Fibroblast of lung (primary cell): Measurements from ENCODE around the gene XYLT1. TPM values are rescaled to one million over a fixed set of nuclear protein-coding genes. Genes with fewer than 3 reads are reported as not detected.

Experiments
- DNase-seq, 2 donors: peaks; one replicate each; pipeline versions ENCODE4 v3.0.0 to v3.0.0-alpha.2; 2010; ENCODE audit warnings: low read depth in 2 of 2
- H2AFZ ChIP-seq: 2 replicates; pipeline ENCODE4 v1.5.1; 2012; ENCODE audit warnings: low read length, control low read depth, inconsistent platforms
- H3K27ac ChIP-seq: 2 replicates; pipeline ENCODE4 v1.5.1; 2011; ENCODE audit warnings: low read length, control low read depth; ENCODE audit not compliant: insufficient read depth
- H3K27me3 ChIP-seq: 2 replicates; pipeline ENCODE4 v1.5.1; 2011; ENCODE audit warnings: mild to moderate bottlenecking, low read length; ENCODE audit not compliant: control insufficient read depth, insufficient read depth
- H3K36me3 ChIP-seq: 2 replicates; pipeline ENCODE4 v1.5.1; 2011; ENCODE audit warnings: low read length; ENCODE audit not compliant: control insufficient read depth, insufficient read depth
- H3K4me1 ChIP-seq: 2 replicates; pipeline ENCODE4 v1.5.1; 2011; ENCODE audit warnings: low read length; ENCODE audit not compliant: control insufficient read depth, insufficient read depth; ENCODE audit errors: extremely low read depth
- H3K4me2 ChIP-seq: 2 replicates; pipeline ENCODE4 v1.5.1; 2011; ENCODE audit warnings: low read length, control low read depth; ENCODE audit not compliant: insufficient read depth; ENCODE audit errors: extremely low read depth
- H3K4me3 ChIP-seq, 4 experiments: fragments of 200-600 bp in 1 of 4; sonication (generic) in 1 of 4; replicated peaks in 1 of 4; 2 replicates each; pipeline ENCODE4 v1.5.1; 2011 to 2016; ENCODE audit warnings: low read length in 4 of 4, low read depth in 3 of 4, mild to moderate bottlenecking in 3 of 4, control low read depth in 2 of 4, inconsistent platforms in 1 of 4, mixed read lengths in 1 of 4; ENCODE audit not compliant: insufficient read depth in 1 of 4; ENCODE audit errors: control extremely low read depth in 1 of 4
- H3K79me2 ChIP-seq: 2 replicates; pipeline ENCODE4 v1.5.1; 2012; ENCODE audit warnings: mild to moderate bottlenecking, low read length, inconsistent platforms; ENCODE audit not compliant: control insufficient read depth, insufficient read depth
- H3K9ac ChIP-seq: 2 replicates; pipeline ENCODE4 v1.5.1; 2011; ENCODE audit warnings: mild to moderate bottlenecking, low read length, control low read depth; ENCODE audit not compliant: insufficient read depth
- H3K9me3 ChIP-seq: 2 replicates; pipeline ENCODE4 v1.5.1; 2012; ENCODE audit warnings: low read depth, low read length; ENCODE audit not compliant: control insufficient read depth, insufficient read depth
- H4K20me1 ChIP-seq: 2 replicates; pipeline ENCODE4 v1.5.1; 2011; ENCODE audit warnings: low read length; ENCODE audit not compliant: control insufficient read depth, insufficient read depth; ENCODE audit errors: extremely low read depth
- CTCF ChIP-seq, 2 donors: IDR thresholded peaks in 1 of 2; conservative IDR thresholded peaks in 1 of 2; 1 replicate in 1 of 2; 2 replicates in 1 of 2; pipeline ENCODE4 v1.5.1; 2011 to 2012; ENCODE audit warnings: low read length in 2 of 2, control low read depth in 1 of 2, inconsistent platforms in 1 of 2, low read depth in 1 of 2, mild to moderate bottlenecking in 1 of 2
- EZH2 ChIP-seq: IDR thresholded peaks from 2 replicates; pipeline ENCODE4 v1.5.1; 2012; ENCODE audit warnings: low read length, control low read depth, mild to moderate bottlenecking; ENCODE audit errors: missing control alignments
- polyA plus RNA-seq, 2 donors: library from polyadenylated mRNA; depleted of rRNA in 1 of 2; stranded (reverse) in 1 of 2; unstranded in 1 of 2; fragments of >200 nt; gene quantifications; 2 replicates each; pipeline ENCODE4 v1.2.1, GENCODE V29; 2011 to 2012; ENCODE audit warnings: missing spikeins in 1 of 2
- total RNA-seq: library from RNA; depleted of rRNA; stranded (reverse); fragments of >200 nt; gene quantifications from 2 replicates; pipeline ENCODE4 v1.2.1, GENCODE V29; 2014

Gene XYLT1
- total and polyA plus RNA-seq, 2 donors (not counting 1 experiment from before 2014, with no cell fraction given) = 9.3 to 21.8 TPM

- peak in 1 of 2 donors; percentile 78 for DNase-seq
- Histone ChIP-seq H3K79me2 (no peaks in the 10 kb centered on the region), H2AFZ (no peak overlapping the region), H3K27me3 (no peaks in the 10 kb centered on the region), H3K36me3 (no peaks in the 10 kb centered on the region), H3K4me1 (peaks cover 4% of the 10 kb centered on the region), H3K4me2 (no peak overlapping the region), H3K9ac (no peak overlapping the region), H3K4me3 (no peak overlapping the region), H3K9me3 (no peaks in the 10 kb centered on the region), H3K27ac (no peak overlapping the region), H4K20me1 (no peaks in the 10 kb centered on the region)
- TF ChIP-seq EZH2 (no peak), CTCF (conservative IDR thresholded peaks at IDR 0.05 in 1 of 2, IDR thresholded peaks at IDR 0.05 in 1 of 2; ENCODE audit: low read depth in 1 of 2, low read length in 2 of 2) (no peak)
Observed at GRCh38 chr16:17359788-17360390, 110.9 kb downstream of the XYLT1 start.

- no peak overlapping the region for H3K4me2 ChIP-seq
- H3K9me3 ChIP-seq = no peaks in the 10 kb centered on the region
- no peaks in the 10 kb centered on the region for H3K27me3 ChIP-seq
- no peak overlapping the region for H3K27ac ChIP-seq
- H3K9ac ChIP-seq = no peak overlapping the region
- H2AFZ ChIP-seq = no peak overlapping the region
- no peaks in the 10 kb centered on the region for H3K4me1 ChIP-seq
- DNase-seq = peak in 1 of 2 donors; percentile 92
- H3K36me3 ChIP-seq = peaks cover 1% of the 10 kb centered on the region
- H3K79me2 ChIP-seq = no peaks in the 10 kb centered on the region
- no peak for TF ChIP-seq CTCF (conservative IDR thresholded peaks at IDR 0.05 in 1 of 2, IDR thresholded peaks at IDR 0.05 in 1 of 2; ENCODE audit: low read depth in 1 of 2, low read length in 2 of 2)
- TF ChIP-seq EZH2 = no peak
- H3K4me3 ChIP-seq = no peak overlapping the region
- H4K20me1 ChIP-seq = no peaks in the 10 kb centered on the region
Observed at GRCh38 chr16:17358846-17359245, 111.9 kb downstream of the XYLT1 start.

- Histone ChIP-seq H3K4me2 (no peak overlapping the region), H3K36me3 (peaks cover 1% of the 10 kb centered on the region), H3K79me2 (no peaks in the 10 kb centered on the region), H3K27me3 (no peaks in the 10 kb centered on the region), H4K20me1 (no peaks in the 10 kb centered on the region), H3K9me3 (no peaks in the 10 kb centered on the region), H3K4me3 (no peak overlapping the region), H3K4me1 (no peaks in the 10 kb centered on the region), H3K9ac (no peak overlapping the region), H3K27ac (no peak overlapping the region), H2AFZ (no peak overlapping the region)
- no peak for DNase-seq
- TF ChIP-seq EZH2 (no peak), CTCF (conservative IDR thresholded peaks at IDR 0.05 in 1 of 2, IDR thresholded peaks at IDR 0.05 in 1 of 2; ENCODE audit: low read depth in 1 of 2, low read length in 2 of 2) (no peak)
Observed at GRCh38 chr16:17358355-17358754, 112.4 kb downstream of the XYLT1 start.
